Fibroblast of lung (primary cell): ENCODE measurements around the gene SYNDIG1. TPM values are rescaled to one million over a fixed set of nuclear protein-coding genes. Genes with fewer than 3 reads are reported as not detected.
A peak's percentile ranks its signal among the peaks of the same experiment; 100 is the strongest.

Experiments
- DNase-seq, 2 donors: peaks; one replicate each; pipeline versions ENCODE4 v3.0.0 to v3.0.0-alpha.2; 2010; ENCODE audit warnings: low read depth in 2 of 2
- H2AFZ ChIP-seq: 2 replicates; pipeline ENCODE4 v1.5.1; 2012; ENCODE audit warnings: low read length, control low read depth, inconsistent platforms
- H3K27ac ChIP-seq: 2 replicates; pipeline ENCODE4 v1.5.1; 2011; ENCODE audit warnings: low read length, control low read depth; ENCODE audit not compliant: insufficient read depth
- H3K27me3 ChIP-seq: 2 replicates; pipeline ENCODE4 v1.5.1; 2011; ENCODE audit warnings: mild to moderate bottlenecking, low read length; ENCODE audit not compliant: control insufficient read depth, insufficient read depth
- H3K36me3 ChIP-seq: 2 replicates; pipeline ENCODE4 v1.5.1; 2011; ENCODE audit warnings: low read length; ENCODE audit not compliant: control insufficient read depth, insufficient read depth
- H3K4me1 ChIP-seq: 2 replicates; pipeline ENCODE4 v1.5.1; 2011; ENCODE audit warnings: low read length; ENCODE audit not compliant: control insufficient read depth, insufficient read depth; ENCODE audit errors: extremely low read depth
- H3K4me2 ChIP-seq: 2 replicates; pipeline ENCODE4 v1.5.1; 2011; ENCODE audit warnings: low read length, control low read depth; ENCODE audit not compliant: insufficient read depth; ENCODE audit errors: extremely low read depth
- H3K4me3 ChIP-seq, 4 experiments: fragments of 200-600 bp in 1 of 4; sonication (generic) in 1 of 4; replicated peaks in 1 of 4; 2 replicates each; pipeline ENCODE4 v1.5.1; 2011 to 2016; ENCODE audit warnings: low read length in 4 of 4, low read depth in 3 of 4, mild to moderate bottlenecking in 3 of 4, control low read depth in 2 of 4, inconsistent platforms in 1 of 4, mixed read lengths in 1 of 4; ENCODE audit not compliant: insufficient read depth in 1 of 4; ENCODE audit errors: control extremely low read depth in 1 of 4
- H3K79me2 ChIP-seq: 2 replicates; pipeline ENCODE4 v1.5.1; 2012; ENCODE audit warnings: mild to moderate bottlenecking, low read length, inconsistent platforms; ENCODE audit not compliant: control insufficient read depth, insufficient read depth
- H3K9ac ChIP-seq: 2 replicates; pipeline ENCODE4 v1.5.1; 2011; ENCODE audit warnings: mild to moderate bottlenecking, low read length, control low read depth; ENCODE audit not compliant: insufficient read depth
- H3K9me3 ChIP-seq: 2 replicates; pipeline ENCODE4 v1.5.1; 2012; ENCODE audit warnings: low read depth, low read length; ENCODE audit not compliant: control insufficient read depth, insufficient read depth
- H4K20me1 ChIP-seq: 2 replicates; pipeline ENCODE4 v1.5.1; 2011; ENCODE audit warnings: low read length; ENCODE audit not compliant: control insufficient read depth, insufficient read depth; ENCODE audit errors: extremely low read depth
- EZH2 ChIP-seq: IDR thresholded peaks from 2 replicates; pipeline ENCODE4 v1.5.1; 2012; ENCODE audit warnings: low read length, control low read depth, mild to moderate bottlenecking; ENCODE audit errors: missing control alignments
- polyA plus RNA-seq, 2 donors: library from polyadenylated mRNA; depleted of rRNA in 1 of 2; stranded (reverse) in 1 of 2; unstranded in 1 of 2; fragments of >200 nt; gene quantifications; 2 replicates each; pipeline ENCODE4 v1.2.1, GENCODE V29; 2011 to 2012; ENCODE audit warnings: missing spikeins in 1 of 2
- total RNA-seq: library from RNA; depleted of rRNA; stranded (reverse); fragments of >200 nt; gene quantifications from 2 replicates; pipeline ENCODE4 v1.2.1, GENCODE V29; 2014
- TF ChIP-seq, protein P1 (sequence below), 2 donors: IDR thresholded peaks in 1 of 2; conservative IDR thresholded peaks in 1 of 2; 1 replicate in 1 of 2; 2 replicates in 1 of 2; pipeline ENCODE4 v1.5.1; 2011 to 2012; ENCODE audit warnings: low read length in 2 of 2, control low read depth in 1 of 2, inconsistent platforms in 1 of 2, low read depth in 1 of 2, mild to moderate bottlenecking in 1 of 2

Gene SYNDIG1
- total and polyA plus RNA-seq, 2 donors (not counting 1 experiment from before 2014, with no cell fraction given) = 0.02 to 0.17 TPM

DNA sequence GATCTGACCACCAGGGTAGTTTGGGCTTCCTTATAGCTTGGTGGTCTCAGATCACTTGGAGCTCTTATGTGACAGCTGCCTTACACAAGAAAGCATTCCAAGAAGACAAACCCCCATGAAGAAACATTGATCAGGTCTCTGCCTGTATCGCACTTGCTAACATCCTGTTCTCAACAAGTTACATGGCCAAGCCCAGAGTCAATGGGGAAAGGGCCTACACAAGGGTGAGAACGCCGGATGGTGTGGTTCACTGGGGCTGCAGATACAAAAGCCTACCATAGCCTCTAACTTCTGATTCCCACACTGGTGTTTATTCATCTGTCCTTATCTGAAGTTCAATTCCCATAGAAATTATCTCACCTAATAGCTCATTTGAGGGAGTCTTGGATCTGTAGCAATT, 235.5 kb downstream of the SYNDIG1 start:
- H3K9me3 ChIP-seq = no peaks in the 10 kb centered on the region
- H4K20me1 ChIP-seq = no peaks in the 10 kb centered on the region
- H3K79me2 ChIP-seq = no peaks in the 10 kb centered on the region
- H3K36me3 ChIP-seq = no peaks in the 10 kb centered on the region
- no peak overlapping the region for H3K4me3 ChIP-seq
- H3K27me3 ChIP-seq = no peaks in the 10 kb centered on the region
- H3K27ac ChIP-seq = no peak overlapping the region
- no peak overlapping the region for H2AFZ ChIP-seq
- H3K4me2 ChIP-seq = no peak overlapping the region
- no peak overlapping the region for H3K9ac ChIP-seq
- DNase-seq = no peak
- no peaks in the 10 kb centered on the region for H3K4me1 ChIP-seq
- TF ChIP-seq, protein P1, sequence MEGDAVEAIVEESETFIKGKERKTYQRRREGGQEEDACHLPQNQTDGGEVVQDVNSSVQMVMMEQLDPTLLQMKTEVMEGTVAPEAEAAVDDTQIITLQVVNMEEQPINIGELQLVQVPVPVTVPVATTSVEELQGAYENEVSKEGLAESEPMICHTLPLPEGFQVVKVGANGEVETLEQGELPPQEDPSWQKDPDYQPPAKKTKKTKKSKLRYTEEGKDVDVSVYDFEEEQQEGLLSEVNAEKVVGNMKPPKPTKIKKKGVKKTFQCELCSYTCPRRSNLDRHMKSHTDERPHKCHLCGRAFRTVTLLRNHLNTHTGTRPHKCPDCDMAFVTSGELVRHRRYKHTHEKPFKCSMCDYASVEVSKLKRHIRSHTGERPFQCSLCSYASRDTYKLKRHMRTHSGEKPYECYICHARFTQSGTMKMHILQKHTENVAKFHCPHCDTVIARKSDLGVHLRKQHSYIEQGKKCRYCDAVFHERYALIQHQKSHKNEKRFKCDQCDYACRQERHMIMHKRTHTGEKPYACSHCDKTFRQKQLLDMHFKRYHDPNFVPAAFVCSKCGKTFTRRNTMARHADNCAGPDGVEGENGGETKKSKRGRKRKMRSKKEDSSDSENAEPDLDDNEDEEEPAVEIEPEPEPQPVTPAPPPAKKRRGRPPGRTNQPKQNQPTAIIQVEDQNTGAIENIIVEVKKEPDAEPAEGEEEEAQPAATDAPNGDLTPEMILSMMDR (conservative IDR thresholded peaks at IDR 0.05 in 1 of 2, IDR thresholded peaks at IDR 0.05 in 1 of 2; ENCODE audit: low read depth in 1 of 2, low read length in 2 of 2) = no peak
- TF ChIP-seq EZH2 = no peak

DNA sequence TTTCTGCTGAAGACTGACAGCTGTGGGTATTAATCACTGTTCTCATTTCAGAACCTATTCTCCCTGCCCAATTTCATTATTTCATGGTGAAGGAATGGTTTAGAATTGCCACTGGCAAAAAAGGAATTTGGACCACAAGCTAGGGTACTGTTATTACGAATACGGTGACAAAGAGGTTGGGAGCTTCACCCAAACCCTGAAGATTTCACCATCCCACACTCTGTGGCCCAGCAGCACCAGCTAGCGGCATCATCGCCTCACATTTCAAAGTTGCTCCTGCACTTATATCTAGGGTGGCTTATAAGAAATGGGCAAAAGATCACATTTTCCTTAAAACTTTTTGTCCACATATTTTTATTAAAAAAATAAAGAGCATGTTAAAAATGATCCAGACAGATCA, 236.1 kb downstream of the SYNDIG1 start:
- no peak overlapping the region for H3K4me3 ChIP-seq
- H3K9me3 ChIP-seq = no peaks in the 10 kb centered on the region
- H3K36me3 ChIP-seq = no peaks in the 10 kb centered on the region
- H3K79me2 ChIP-seq = no peaks in the 10 kb centered on the region
- H3K4me2 ChIP-seq = no peak overlapping the region
- no peaks in the 10 kb centered on the region for H3K4me1 ChIP-seq
- no peaks in the 10 kb centered on the region for H4K20me1 ChIP-seq
- no peak overlapping the region for H3K9ac ChIP-seq
- no peak overlapping the region for H2AFZ ChIP-seq
- H3K27ac ChIP-seq = no peak overlapping the region
- no peak for DNase-seq
- TF ChIP-seq, protein P1 (conservative IDR thresholded peaks at IDR 0.05 in 1 of 2, IDR thresholded peaks at IDR 0.05 in 1 of 2; ENCODE audit: low read depth in 1 of 2, low read length in 2 of 2) = no peak
- TF ChIP-seq EZH2 = no peak
- H3K27me3 ChIP-seq = no peaks in the 10 kb centered on the region

GRCh38 chr20:24708411-24709295, 239.2 kb downstream of the SYNDIG1 start:
- Histone ChIP-seq H3K27ac (no peak overlapping the region), H3K36me3 (no peaks in the 10 kb centered on the region), H3K4me1 (no peaks in the 10 kb centered on the region), H3K9ac (no peak overlapping the region), H3K27me3 (no peaks in the 10 kb centered on the region), H2AFZ (no peak overlapping the region), H3K9me3 (no peaks in the 10 kb centered on the region), H3K4me3 (no peak overlapping the region), H3K4me2 (no peak overlapping the region), H4K20me1 (no peaks in the 10 kb centered on the region), H3K79me2 (no peaks in the 10 kb centered on the region)
- TF ChIP-seq, protein P1 (conservative IDR thresholded peaks at IDR 0.05 in 1 of 2, IDR thresholded peaks at IDR 0.05 in 1 of 2; ENCODE audit: low read depth in 1 of 2, low read length in 2 of 2) = no peak
- no peak for TF ChIP-seq EZH2
- peak in 1 of 2 donors; percentile 22 for DNase-seq
